ENCODE measurements around the gene APIP. TPM values are rescaled to one million over a fixed set of nuclear protein-coding genes. Genes with fewer than 3 reads are reported as not detected.

APIP gene
- total RNA-seq, 2 donors from 2014 or later = 23.9 to 33.1 TPM

- DNase-seq (ENCODE audit: low spot score) = no peak
- Histone ChIP-seq H3K36me3 (no peaks in the 10 kb centered on the region), H3K9me3 (no peaks in the 10 kb centered on the region), H3K27ac (no peak overlapping the region), H3K27me3 (replicated peaks; ENCODE audit: insufficient read depth) (no peaks in the 10 kb centered on the region), H3K4me3 (no peak overlapping the region), H3K4me1 (replicated peaks) (no peaks in the 10 kb centered on the region)
- TF ChIP-seq, protein P1, sequence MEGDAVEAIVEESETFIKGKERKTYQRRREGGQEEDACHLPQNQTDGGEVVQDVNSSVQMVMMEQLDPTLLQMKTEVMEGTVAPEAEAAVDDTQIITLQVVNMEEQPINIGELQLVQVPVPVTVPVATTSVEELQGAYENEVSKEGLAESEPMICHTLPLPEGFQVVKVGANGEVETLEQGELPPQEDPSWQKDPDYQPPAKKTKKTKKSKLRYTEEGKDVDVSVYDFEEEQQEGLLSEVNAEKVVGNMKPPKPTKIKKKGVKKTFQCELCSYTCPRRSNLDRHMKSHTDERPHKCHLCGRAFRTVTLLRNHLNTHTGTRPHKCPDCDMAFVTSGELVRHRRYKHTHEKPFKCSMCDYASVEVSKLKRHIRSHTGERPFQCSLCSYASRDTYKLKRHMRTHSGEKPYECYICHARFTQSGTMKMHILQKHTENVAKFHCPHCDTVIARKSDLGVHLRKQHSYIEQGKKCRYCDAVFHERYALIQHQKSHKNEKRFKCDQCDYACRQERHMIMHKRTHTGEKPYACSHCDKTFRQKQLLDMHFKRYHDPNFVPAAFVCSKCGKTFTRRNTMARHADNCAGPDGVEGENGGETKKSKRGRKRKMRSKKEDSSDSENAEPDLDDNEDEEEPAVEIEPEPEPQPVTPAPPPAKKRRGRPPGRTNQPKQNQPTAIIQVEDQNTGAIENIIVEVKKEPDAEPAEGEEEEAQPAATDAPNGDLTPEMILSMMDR (IDR thresholded peaks at IDR 0.05) = no peak
- TF ChIP-seq POLR2AphosphoS5 (IDR thresholded peaks at IDR 0.05) = no peak
- no peak for TF ChIP-seq POLR2A (IDR thresholded peaks at IDR 0.05)
- WGBS = 45% methylated on average over 4 of the region's 4 CpGs
- intact Hi-C loops (cut with DNase I) = no loop called here
Measured at GRCh38 chr11:34960277-34960676, 44.1 kb upstream of the APIP start.

GRCh38 chr11:34959770-34960169 lies 43.6 kb upstream of the APIP start:
- intact Hi-C loops (cut with DNase I) = no loop called here
- no peak for DNase-seq (ENCODE audit: low spot score)
- no peak overlapping the region for H3K4me3 ChIP-seq
- H3K27me3 ChIP-seq (replicated peaks; ENCODE audit: insufficient read depth) = no peaks in the 10 kb centered on the region
- TF ChIP-seq POLR2A (IDR thresholded peaks at IDR 0.05) (no peak), POLR2AphosphoS5 (IDR thresholded peaks at IDR 0.05) (no peak)
- TF ChIP-seq, protein P1 (IDR thresholded peaks at IDR 0.05) = no peak
- no peaks in the 10 kb centered on the region for H3K9me3 ChIP-seq
- no peak overlapping the region for H3K27ac ChIP-seq
- no peaks in the 10 kb centered on the region for H3K4me1 ChIP-seq (replicated peaks)
- H3K36me3 ChIP-seq = no peaks in the 10 kb centered on the region
- WGBS = 95% methylated on average over 1 of the region's 1 CpG

GRCh38 chr11:34957606-34958005 lies 41.4 kb upstream of the APIP start:
- Histone ChIP-seq H3K27ac (peak overlapping the region in 1 of 2 donors; percentile 2), H3K27me3 (replicated peaks; ENCODE audit: insufficient read depth) (no peaks in the 10 kb centered on the region), H3K4me3 (no peak overlapping the region), H3K36me3 (no peaks in the 10 kb centered on the region), H3K9me3 (no peaks in the 10 kb centered on the region), H3K4me1 (replicated peaks) (no peaks in the 10 kb centered on the region)
- TF ChIP-seq POLR2AphosphoS5 (IDR thresholded peaks at IDR 0.05) (peak; percentile 23), POLR2A (IDR thresholded peaks at IDR 0.05) (no peak)
- 85% methylated on average over 3 of the region's 3 CpGs for WGBS
- DNase-seq (ENCODE audit: low spot score) = no peak
- intact Hi-C loops (cut with DNase I) = no loop called here

GRCh38 chr11:34957206-34957605 lies 41.0 kb upstream of the APIP start:
- Histone ChIP-seq H3K27me3 (replicated peaks; ENCODE audit: insufficient read depth) (no peaks in the 10 kb centered on the region), H3K4me1 (replicated peaks) (no peaks in the 10 kb centered on the region), H3K9me3 (no peaks in the 10 kb centered on the region), H3K27ac (peak overlapping the region in 1 of 2 donors; percentile 2), H3K36me3 (no peaks in the 10 kb centered on the region), H3K4me3 (no peak overlapping the region)
- intact Hi-C loops (cut with DNase I) = no loop called here
- WGBS = 87% methylated on average over 5 of the region's 5 CpGs
- no peak for TF ChIP-seq POLR2A (IDR thresholded peaks at IDR 0.05)
- TF ChIP-seq, protein P1 (IDR thresholded peaks at IDR 0.05) = no peak
- TF ChIP-seq POLR2AphosphoS5 (IDR thresholded peaks at IDR 0.05) = no peak
- no peak for DNase-seq (ENCODE audit: low spot score)

DNA sequence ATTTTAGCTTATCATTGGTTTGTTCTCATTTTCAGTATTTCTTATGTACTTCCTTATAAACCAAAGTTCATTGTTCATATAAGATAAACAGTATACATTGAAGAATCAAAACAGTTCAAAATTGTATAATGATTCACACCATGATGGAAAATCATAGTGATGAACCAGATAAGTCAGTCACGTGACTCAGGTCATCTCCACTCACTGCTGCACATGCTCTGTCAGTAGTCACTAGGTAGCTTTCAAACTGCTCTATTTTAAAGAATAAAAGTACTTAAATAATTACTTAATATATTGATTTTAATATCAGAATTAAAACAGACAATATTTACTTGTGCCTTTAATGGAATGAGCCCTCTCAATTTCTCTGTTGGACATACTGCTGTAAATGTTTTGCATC lies 37.8 kb upstream of the APIP start:
- TF ChIP-seq POLR2AphosphoS5 (IDR thresholded peaks at IDR 0.05) (no peak), POLR2A (IDR thresholded peaks at IDR 0.05) (no peak)
- TF ChIP-seq, protein P1 (IDR thresholded peaks at IDR 0.05) = no peak
- Histone ChIP-seq H3K4me3 (no peak overlapping the region), H3K27ac (no peak overlapping the region), H3K36me3 (no peaks in the 10 kb centered on the region), H3K9me3 (no peaks in the 10 kb centered on the region), H3K4me1 (replicated peaks) (no peaks in the 10 kb centered on the region), H3K27me3 (replicated peaks; ENCODE audit: insufficient read depth) (no peaks in the 10 kb centered on the region)
- no peak for DNase-seq (ENCODE audit: low spot score)
- 90% methylated on average over 1 of the region's 1 CpG for WGBS
- intact Hi-C loops (cut with DNase I) = no loop called here
